Glomerular endothelial cell (primary cell): ENCODE measurements around the gene OR10H5. TPM values are rescaled to one million over a fixed set of nuclear protein-coding genes. Genes with fewer than 3 reads are reported as not detected.
"Not testable (repeated sequence)": the region's sequence is repeated elsewhere in the genome, so short reads cannot be mapped to it uniquely, and the experiment has no call there.

Experiments
- DNase-seq: peaks from one replicate; pipeline ENCODE4 v3.0.0-alpha.2; 2011; ENCODE audit warnings: low read depth, low spot score; ENCODE audit errors: extremely low read depth
- total RNA-seq: library from RNA; depleted of rRNA; stranded (reverse); fragments of >200 nt; gene quantifications from 2 replicates; pipeline ENCODE4 v1.2.3, GENCODE V29; 2015

OR10H5 gene
- total RNA-seq, 1 donor from 2014 or later: not detected

DNA sequence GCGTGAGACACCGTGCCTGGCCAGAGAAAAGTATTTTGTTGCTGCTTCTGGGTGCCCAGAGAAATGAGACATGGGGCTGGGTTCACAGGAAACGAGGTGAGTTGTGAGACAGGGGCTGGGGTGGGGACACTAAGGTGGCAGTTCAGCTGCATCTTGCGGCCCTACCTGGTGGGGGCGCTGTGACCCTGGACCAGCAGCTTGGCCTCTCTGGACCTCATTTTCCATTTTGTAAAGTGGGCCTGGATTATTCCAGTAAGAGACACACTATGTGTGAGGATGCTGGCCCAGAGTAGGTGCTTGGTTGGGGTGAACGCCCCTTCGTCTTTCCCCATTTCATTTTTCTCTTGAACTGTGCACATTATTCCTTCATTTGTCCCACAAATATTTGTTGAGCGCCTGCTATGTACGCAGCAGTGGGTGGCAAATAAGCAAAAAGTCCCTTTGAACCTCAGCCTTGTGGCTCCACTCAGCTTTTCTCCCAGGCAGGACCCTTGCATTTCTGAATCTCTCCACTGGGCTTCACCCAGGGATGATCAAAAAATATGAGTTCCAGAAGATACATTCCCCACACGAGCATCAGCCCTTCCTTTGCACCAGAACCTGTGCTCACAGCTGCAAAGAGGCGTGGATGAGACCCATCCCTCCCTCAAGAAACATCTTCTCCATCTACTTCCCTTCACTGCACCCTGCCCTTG, 54.6 kb downstream of the OR10H5 start:
- no peak for DNase-seq

DNA sequence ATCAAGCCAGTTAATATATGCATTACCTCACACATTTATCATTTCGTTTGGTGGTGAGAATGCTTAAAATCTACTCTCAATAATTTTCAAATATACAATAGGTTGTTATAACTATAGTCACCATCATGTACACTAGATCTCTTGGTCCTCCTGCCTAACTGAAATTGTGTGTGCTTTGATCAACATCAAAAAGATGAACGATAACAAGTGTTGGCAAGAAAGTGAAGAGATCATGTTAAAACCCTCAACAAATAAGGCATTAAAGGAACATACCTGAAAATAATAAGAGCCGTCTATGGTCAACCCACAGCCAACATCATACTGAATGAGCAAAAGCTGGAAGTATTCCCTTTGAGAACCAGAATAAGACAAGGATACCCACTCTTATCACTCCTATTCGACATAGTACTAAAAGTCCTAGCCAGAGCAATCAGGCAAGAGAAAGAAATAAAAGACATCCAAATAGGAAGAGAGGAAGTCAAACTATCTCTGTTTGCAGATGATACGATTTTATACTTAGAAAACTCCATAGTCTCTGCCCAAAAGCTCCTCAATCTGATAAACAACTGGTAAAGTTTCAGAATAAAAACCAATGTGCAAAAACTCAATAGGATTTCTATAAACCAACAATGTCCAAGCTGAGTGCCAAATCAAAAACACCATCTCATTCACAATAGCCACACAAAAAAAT, 55.9 kb downstream of the OR10H5 start:
- no peak for DNase-seq

DNA sequence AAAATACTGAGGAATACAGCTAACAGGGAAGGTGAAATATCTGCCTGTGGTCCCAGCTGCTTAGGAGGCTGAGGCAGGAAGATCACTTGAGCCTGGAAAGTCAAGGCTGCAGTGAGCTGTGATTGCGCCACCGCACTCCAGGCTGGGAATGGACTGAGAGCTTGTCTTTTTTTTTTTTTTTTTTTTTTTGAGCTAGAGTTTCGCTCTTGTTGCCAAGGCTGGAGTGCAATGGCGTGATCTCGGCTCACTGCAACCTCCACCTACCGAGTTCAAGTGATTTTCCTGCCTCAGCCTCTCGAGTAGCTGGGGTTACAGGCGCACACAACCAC, 56.4 kb downstream of the OR10H5 start:
- DNase-seq: not testable (repeated sequence)

DNA sequence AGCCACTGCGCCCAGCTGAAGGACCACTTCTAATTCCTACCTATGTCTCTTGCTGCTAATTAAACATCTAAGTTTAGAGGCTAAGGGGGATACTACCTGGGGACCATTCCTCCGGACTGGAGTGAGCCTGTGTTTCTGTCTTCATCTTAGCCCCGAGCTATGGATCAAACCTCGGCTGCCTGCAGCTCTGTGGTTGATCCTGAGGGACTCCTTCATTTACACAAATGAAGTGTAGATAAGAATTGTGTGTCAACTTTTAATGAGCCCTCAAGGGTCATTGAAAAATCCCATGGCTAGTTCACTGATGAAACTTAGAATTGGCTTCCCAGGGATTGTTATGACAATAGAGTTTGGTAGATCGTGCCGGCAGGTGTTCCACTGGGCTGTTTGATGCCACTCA, 59.5 kb downstream of the OR10H5 start:
- DNase-seq: no peak

DNA sequence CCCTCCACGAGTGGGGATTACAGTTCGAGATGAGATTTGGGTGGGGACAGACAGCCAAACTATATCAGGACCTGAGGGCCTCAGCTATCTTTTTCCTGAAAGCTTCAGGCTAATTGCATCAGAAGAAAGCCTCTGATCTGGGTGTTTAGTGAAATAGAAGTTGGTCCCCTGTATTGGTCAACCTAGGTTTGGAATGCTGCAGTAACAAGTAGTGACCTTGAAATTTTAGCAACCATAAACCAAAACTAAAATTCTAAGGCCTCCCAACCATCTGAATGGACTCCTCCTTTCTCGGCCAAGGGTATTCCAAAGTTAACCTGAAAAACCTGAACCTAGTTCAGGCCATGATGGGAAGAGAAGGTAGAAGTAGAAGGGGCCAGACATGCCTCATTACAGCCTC, 62.9 kb downstream of the OR10H5 start:
- DNase-seq: no peak

Other genes starting within 250 kb of the OR10H5 start
- gene CYP4F8, start 172.4 kb upstream of the OR10H5 start, total RNA-seq: not detected in 2 replicates
- gene CYP4F3, start 146.8 kb upstream of the OR10H5 start, total RNA-seq: not detected in 2 replicates
- gene CYP4F12, start 114.6 kb upstream of the OR10H5 start, total RNA-seq: not detected in 2 replicates
- not detected in 2 replicates for gene OR10H2, start 59.6 kb upstream of the OR10H5 start, total RNA-seq
- not detected in 2 replicates for gene OR10H3, start 49.7 kb upstream of the OR10H5 start, total RNA-seq
- gene OR10H1, start 28.0 kb downstream of the OR10H5 start, total RNA-seq: not detected in 2 replicates
- gene CYP4F2, start 110.4 kb downstream of the OR10H5 start, total RNA-seq: not detected in 2 replicates
- gene CYP4F11, start 146.9 kb downstream of the OR10H5 start, total RNA-seq: not detected in 2 replicates
- not detected in 2 replicates for gene OR10H4, start 161.3 kb downstream of the OR10H5 start, total RNA-seq